Measurements from ENCODE around the gene RPS17.

GRCh38 chr15:82549199-82549665 is 9.0 kb upstream of the RPS17 start:
- TF ChIP-seq EZH2 (IDR thresholded peaks at IDR 0.05) (no peak), CTCF (IDR thresholded peaks at IDR 0.05) (no peak)
